IMR-90 (cell line): ENCODE results near the gene KCNK17. TPM values are rescaled to one million over a fixed set of nuclear protein-coding genes. Genes with fewer than 3 reads are reported as not detected.

ENCODE experiments used
- ATAC-seq: fragments of 200-7000 bp; cut with Tn5 transposase; 2 replicates; pipeline ENCODE4 v1.9.1; 2020; ENCODE audit warnings: low read depth, mild to moderate bottlenecking, moderate library complexity
- BruUV-seq: library from RNA; stranded (reverse); fragments of 400-500 nt; replicated peaks from 2 replicates; lab custom pipeline; 2021; lab: Mats Ljungman, UMichigan
- CTCF ChIA-PET: fragments of 300-600 bp; formaldehyde crosslinking; extraction: SDS; loops from one replicate; lab custom pipeline; 2021; ENCODE audit warnings: antibody characterized with exemption; lab: Yijun Ruan, JAX
- POLR2A ChIA-PET: fragments of 300-600 bp; sonication (Branson Sonifier 250); formaldehyde crosslinking; loops from one replicate; lab custom pipeline; 2022; ENCODE audit warnings: antibody characterized with exemption; ENCODE audit not compliant: unreplicated experiment; lab: Charles Lee
- DNase-seq: peaks from one replicate; pipeline ENCODE4 v3.0.0; 2013
- H2AFZ ChIP-seq: replicated peaks from 2 replicates; pipeline ENCODE3; 2013; ENCODE audit warnings: low read length, mild to moderate bottlenecking; ENCODE audit not compliant: poor library complexity
- H2AK5ac ChIP-seq: 2 replicates; pipeline ENCODE4 v1.6.1; 2013; ENCODE audit warnings: low read depth, low read length, inconsistent platforms
- H2AK9ac ChIP-seq: replicated peaks from 2 replicates; pipeline ENCODE3; 2013; ENCODE audit warnings: mild to moderate bottlenecking, low read depth, low read length, moderate library complexity; ENCODE audit not compliant: poor library complexity
- H2BK120ac ChIP-seq: 2 replicates; pipeline ENCODE4 v1.6.1; 2013; ENCODE audit warnings: low read depth, low read length, inconsistent platforms
- H2BK15ac ChIP-seq: 3 replicates; pipeline ENCODE4 v1.6.1; 2013; ENCODE audit warnings: low read depth, low read length, inconsistent platforms
- H2BK20ac ChIP-seq: 2 replicates; pipeline ENCODE4 v1.6.1; 2013; ENCODE audit warnings: low read depth, mild to moderate bottlenecking, inconsistent platforms, low read length, moderate library complexity
- H2BK5ac ChIP-seq: 2 replicates; pipeline ENCODE4 v1.6.1; 2013; ENCODE audit warnings: mild to moderate bottlenecking, low read depth, low read length, inconsistent platforms; ENCODE audit not compliant: poor library complexity, severe bottlenecking
- H3K14ac ChIP-seq: replicated peaks from 2 replicates; pipeline ENCODE4 v1.6.1; 2013; ENCODE audit warnings: low read depth, low read length, inconsistent platforms
- H3K18ac ChIP-seq: 2 replicates; pipeline ENCODE4 v1.6.1; 2013; ENCODE audit warnings: low read depth, low read length, control low read depth
- H3K23ac ChIP-seq: 2 replicates; pipeline ENCODE4 v1.6.1; 2013; ENCODE audit warnings: low read depth, low read length, inconsistent platforms
- H3K27ac ChIP-seq: 2 replicates; pipeline ENCODE4 v1.5.1; 2013; ENCODE audit warnings: mild to moderate bottlenecking, control low read depth, low read length; ENCODE audit not compliant: insufficient read depth
- H3K27me3 ChIP-seq: 2 replicates; pipeline ENCODE4 v1.6.1; 2013; ENCODE audit warnings: low read length; ENCODE audit not compliant: control insufficient read depth, insufficient read depth
- H3K36me3 ChIP-seq: 2 replicates; pipeline ENCODE4 v1.6.1; 2013; ENCODE audit warnings: low read length, mixed read lengths; ENCODE audit not compliant: control insufficient read depth, insufficient read depth
- H3K4ac ChIP-seq: 2 replicates; pipeline ENCODE4 v1.6.1; 2013; ENCODE audit warnings: low read depth, low read length, inconsistent platforms
- H3K4me1 ChIP-seq: 2 replicates; pipeline ENCODE4 v1.6.1; 2013; ENCODE audit warnings: low read length, mixed read lengths; ENCODE audit not compliant: control insufficient read depth, insufficient read depth
- H3K4me2 ChIP-seq: 2 replicates; pipeline ENCODE4 v1.6.1; 2013; ENCODE audit warnings: low read depth, mild to moderate bottlenecking, control low read depth, low read length, moderate library complexity
- H3K4me3 ChIP-seq: 2 replicates; pipeline ENCODE4 v1.5.1; 2013; ENCODE audit warnings: low read depth, mild to moderate bottlenecking, control low read depth, low read length, moderate library complexity; ENCODE audit not compliant: insufficient read depth
- H3K56ac ChIP-seq: 2 replicates; pipeline ENCODE4 v1.6.1; 2013; ENCODE audit warnings: low read length, inconsistent platforms; ENCODE audit not compliant: insufficient read depth; ENCODE audit errors: extremely low read depth
- H3K79me1 ChIP-seq, 2 experiments: 2 replicates each; pipeline ENCODE4 v1.6.1; 2013; ENCODE audit warnings: low read length in 2 of 2, inconsistent platforms in 1 of 2, low read depth in 1 of 2
- H3K9ac ChIP-seq: 2 replicates; pipeline ENCODE4 v1.6.1; 2013; ENCODE audit warnings: low read depth, low read length, control low read depth
- H3K9me1 ChIP-seq: 2 replicates; pipeline ENCODE4 v1.6.1; 2013; ENCODE audit warnings: low read length, inconsistent platforms; ENCODE audit not compliant: insufficient read depth
- H3K9me3 ChIP-seq: 2 replicates; pipeline ENCODE4 v1.6.1; 2013; ENCODE audit warnings: low read length; ENCODE audit not compliant: control insufficient read depth, insufficient read depth
- H4K20me1 ChIP-seq: 2 replicates; pipeline ENCODE4 v1.6.1; 2013; ENCODE audit warnings: low read length, inconsistent platforms; ENCODE audit not compliant: insufficient read depth
- H4K5ac ChIP-seq: 2 replicates; pipeline ENCODE4 v1.6.1; 2013; ENCODE audit warnings: mild to moderate bottlenecking, low read depth, low read length, control low read depth
- H4K8ac ChIP-seq, 2 experiments: 2 replicates each; pipeline ENCODE4 v1.6.1; 2013; ENCODE audit warnings: low read depth in 2 of 2, low read length in 2 of 2, control low read depth in 1 of 2, inconsistent platforms in 1 of 2
- H4K91ac ChIP-seq: 2 replicates; pipeline ENCODE4 v1.6.1; 2013; ENCODE audit warnings: low read depth, low read length, inconsistent platforms; ENCODE audit not compliant: insufficient read depth
- BHLHE40 ChIP-seq: fragments of 150-350 bp; IDR thresholded peaks from 2 replicates; pipeline ENCODE4 v1.6.1; 2016; ENCODE audit warnings: mild to moderate bottlenecking, low read depth, low read length
- RCOR1 ChIP-seq: IDR thresholded peaks from 2 replicates; pipeline ENCODE4 v1.6.1; 2012; ENCODE audit warnings: mild to moderate bottlenecking, low read length, improper control_type of control experiment; ENCODE audit not compliant: insufficient replicate concordance
- WGBS, 2 experiments: methylation state at CpG; one replicate each; pipeline versions ENCODE4 v1.1.5 to v1.1.7; 2013; ENCODE audit warnings: missing lambda C conversion rate in 2 of 2; ENCODE audit not compliant: insufficient read length in 1 of 2; ENCODE audit errors: extremely low coverage in 2 of 2; 5-methylcytosine and 5-hydroxymethylcytosine counted together
- dilution Hi-C: fragments of 300-500 bp; cut with HindIII; formaldehyde crosslinking; loops from one replicate; pipeline ENCODE4 v1.14.3; 2018; ENCODE audit warnings: low sequenced_read_pairs; ENCODE audit not compliant: unreplicated experiment
- in situ Hi-C: fragments of 300-500 bp; cut with MboI; formaldehyde crosslinking; loops from 3 replicates; pipeline ENCODE4 v1.14.3; 2019; ENCODE audit warnings: low sequenced_read_pairs, inconsistent platforms, mixed read lengths
- intact Hi-C: fragments of 100-400 bp; cut with micrococcal nuclease; formaldehyde crosslinking; loops from 2 replicates; pipeline ENCODE4 v1.10.0; 2022
- polyA plus RNA-seq, 3 experiments: library from polyadenylated mRNA; depleted of rRNA; stranded (reverse); fragments of >200 nt; gene quantifications; 2 replicates each; pipeline ENCODE4 v1.2.3, GENCODE V29; 2012; ENCODE audit warnings: low replicate concordance in 1 of 3
- total RNA-seq: library from RNA; depleted of rRNA; stranded (reverse); fragments of >200 nt; gene quantifications from 2 replicates; pipeline ENCODE4 v1.2.3, GENCODE V29; 2012

The KCNK17 gene
- total and polyA plus RNA-seq, 2 of the 4 experiments (the other 2 are of a cell fraction): not detected

- H4K91ac ChIP-seq: no peak overlapping the region
- no peak overlapping the region for H2BK20ac ChIP-seq
- no TSS peak for BruUV-seq
- H3K14ac ChIP-seq: no peak overlapping the region
- no peak overlapping the region for H2AK9ac ChIP-seq
- H3K23ac ChIP-seq: no peak overlapping the region
- H3K18ac ChIP-seq: no peak overlapping the region
- no peak overlapping the region for H3K4ac ChIP-seq
- no peaks in the 10 kb centered on the region for H3K9me3 ChIP-seq
- no peak overlapping the region for H2AFZ ChIP-seq
- H3K4me2 ChIP-seq: no peak overlapping the region
- no peak overlapping the region for H2AK5ac ChIP-seq
- no peak overlapping the region for H4K8ac ChIP-seq
- TF ChIP-seq BHLHE40 (no peak), RCOR1 (no peak)
- H4K20me1 ChIP-seq: no peaks in the 10 kb centered on the region
- H4K5ac ChIP-seq: no peak overlapping the region
- dilution Hi-C loops (no loop called here), intact Hi-C loops (no loop called here), in situ Hi-C loops (no loop called here)
- H2BK120ac ChIP-seq: no peak overlapping the region
- no peak overlapping the region for H2BK5ac ChIP-seq
- H3K56ac ChIP-seq: no peak overlapping the region
- H3K27ac ChIP-seq: no peak overlapping the region
- WGBS, 2 experiments: no CpG with 5 or more reads among the region's 2 CpGs
- ChIA-PET POLR2A (no interaction called here), CTCF (no interaction called here)
- H3K9me1 ChIP-seq: no peaks in the 10 kb centered on the region
- no peaks in the 10 kb centered on the region for H3K36me3 ChIP-seq
- no peak overlapping the region for H3K4me3 ChIP-seq
- H3K4me1 ChIP-seq: no peaks in the 10 kb centered on the region
- H3K27me3 ChIP-seq: no peaks in the 10 kb centered on the region
- DNase-seq: no peak
- no peak overlapping the region for H3K9ac ChIP-seq
- ATAC-seq: no peak
- no peaks in the 10 kb centered on the region for H3K79me1 ChIP-seq
- no peak overlapping the region for H2BK15ac ChIP-seq
These were observed 47.8 kb downstream of the KCNK17 start for GRCh38 chr6:39266375-39266774.
